22Rv1 (cell line): ENCODE measurements around the gene FREY1.

Experiments
- CTCF ChIP-seq: fragments of 450-650 bp; IDR thresholded peaks from 2 replicates; pipeline ENCODE4 v1.5.1; 2017; ENCODE audit warnings: mild to moderate bottlenecking
- ZFX ChIP-seq: fragments of 450-650 bp; IDR thresholded peaks from 2 replicates; pipeline ENCODE4 v1.6.1; 2017; ENCODE audit warnings: antibody characterized with exemption, borderline replicate concordance

GRCh38 chr11:45894555-45895247 is 12.4 kb downstream of the FREY1 start:
- TF ChIP-seq CTCF (no peak), ZFX (no peak)
